SU-DHL-6 (cell line): Measurements from ENCODE around the gene SLC17A2.

Experiments
- H2AFZ ChIP-seq: fragments of 200-600 bp; sonication (generic); 2 replicates; pipeline ENCODE4 v1.6.1; 2014; ENCODE audit warnings: low read depth, mild to moderate bottlenecking, moderate library complexity, mixed read lengths, antibody characterized with exemption, low read length; ENCODE audit not compliant: severe bottlenecking
- H3F3A ChIP-seq: fragments of 200-600 bp; shearing (Covaris generic); 2 replicates; pipeline ENCODE4 v1.6.0; 2016; ENCODE audit warnings: antibody characterized with exemption, mild to moderate bottlenecking; ENCODE audit not compliant: insufficient read depth
- H3K27ac ChIP-seq: fragments of 200-600 bp; sonication (generic); 2 replicates; pipeline ENCODE4 v1.5.1; 2016; ENCODE audit warnings: low read depth, mild to moderate bottlenecking, low read length, moderate library complexity, mixed read lengths
- H3K27me3 ChIP-seq: fragments of 200-600 bp; sonication (generic), shearing (Covaris generic); 2 replicates; pipeline ENCODE4 v1.6.0; 2014; ENCODE audit warnings: mild to moderate bottlenecking, low read length
- H3K36me3 ChIP-seq: fragments of 200-600 bp; sonication (generic); 2 replicates; pipeline ENCODE4 v1.6.1; 2014; ENCODE audit warnings: mild to moderate bottlenecking, low read length, mixed read lengths
- H3K4me2 ChIP-seq: fragments of 300-600, 200-600 bp; shearing (Covaris generic), sonication (generic); 2 replicates; pipeline ENCODE4 v1.6.0; 2014; ENCODE audit warnings: low read length, low read depth, mild to moderate bottlenecking; ENCODE audit not compliant: poor library complexity, severe bottlenecking
- H3K4me3 ChIP-seq: fragments of 200-600 bp; sonication (generic); 2 replicates; pipeline ENCODE4 v1.5.1; 2014; ENCODE audit warnings: antibody characterized with exemption, low read length, mild to moderate bottlenecking, mixed read lengths; ENCODE audit not compliant: insufficient read depth, poor library complexity, severe bottlenecking
- H3K79me2 ChIP-seq: fragments of 200-600 bp; sonication (generic); 2 replicates; pipeline ENCODE4 v1.6.1; 2014; ENCODE audit warnings: mild to moderate bottlenecking, low read length, moderate library complexity; ENCODE audit not compliant: insufficient read depth
- H3K9ac ChIP-seq: fragments of 200-600 bp; sonication (generic); 2 replicates; pipeline ENCODE4 v1.7.0; 2014; ENCODE audit warnings: mild to moderate bottlenecking, low read length
- H3K9me2 ChIP-seq: fragments of 200-600 bp; sonication (generic); replicated peaks from 2 replicates; pipeline ENCODE4 v1.6.1; 2014; ENCODE audit warnings: low read length; ENCODE audit not compliant: insufficient read depth
- H3K9me3 ChIP-seq: fragments of 200-600 bp; sonication (generic); 2 replicates; pipeline ENCODE4 v1.6.1; 2014; ENCODE audit warnings: low read length, mixed read lengths; ENCODE audit not compliant: insufficient read depth
- H4K20me1 ChIP-seq: fragments of 200-600 bp; sonication (generic); 2 replicates; pipeline ENCODE4 v1.6.1; 2014; ENCODE audit warnings: low read depth, mild to moderate bottlenecking, antibody characterized with exemption, low read length, moderate library complexity, mixed read lengths
- EZH2phosphoT487 ChIP-seq: fragments of 200-600 bp; sonication (generic), shearing (Covaris generic); conservative IDR thresholded peaks from 2 replicates; pipeline ENCODE4 v1.6.1; 2018; ENCODE audit warnings: mild to moderate bottlenecking, antibody characterized with exemption, low read length, moderate library complexity, mixed read lengths
- TF ChIP-seq, protein P1 (sequence below): fragments of 200-600 bp; sonication (generic); IDR thresholded peaks from one replicate; pipeline ENCODE4 v1.5.1; 2017; ENCODE audit warnings: antibody characterized with exemption, mild to moderate bottlenecking, low read length, moderate library complexity; ENCODE audit not compliant: insufficient read depth, poor library complexity, severe bottlenecking

The SLC17A2 gene

DNA sequence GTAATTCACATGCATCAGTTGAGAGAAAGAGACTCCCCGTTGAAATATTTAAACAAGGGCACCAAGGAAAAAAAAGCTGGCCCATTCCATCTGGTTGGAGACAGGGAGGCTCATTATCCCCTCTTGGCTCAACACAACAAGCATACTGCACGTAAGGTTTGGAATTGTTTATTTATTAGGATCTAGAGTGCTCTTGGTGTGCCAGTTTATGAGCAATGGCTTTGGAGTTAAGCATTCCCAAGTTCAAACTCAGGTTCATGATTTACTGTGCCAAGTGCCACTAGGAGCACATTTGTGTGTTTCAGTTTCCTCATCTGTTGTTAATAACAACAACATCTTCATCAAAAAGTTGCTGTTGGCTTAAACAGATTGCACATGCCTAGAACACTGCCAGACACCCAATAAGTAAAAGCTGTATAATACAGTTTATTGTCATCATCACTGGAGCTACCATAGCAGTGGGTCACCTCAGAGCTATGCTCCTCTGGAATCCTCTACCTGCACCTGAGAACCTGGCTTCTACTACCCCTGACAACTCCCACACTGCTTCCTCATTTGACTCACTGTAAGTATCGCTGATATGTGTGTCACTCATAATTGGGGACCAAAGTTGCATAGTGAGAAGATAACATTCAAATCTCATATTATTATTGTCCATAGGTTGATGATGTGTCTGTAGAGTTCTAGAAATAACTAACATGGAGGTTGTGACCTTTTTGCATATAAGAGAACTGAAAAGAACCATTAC is 61.9 kb downstream of the SLC17A2 start:
- Histone ChIP-seq H3K9ac (no peak overlapping the region), H3K9me2 (no peaks in the 10 kb centered on the region), H3K9me3 (no peaks in the 10 kb centered on the region), H3K27ac (no peak overlapping the region), H3K4me2 (no peak overlapping the region), H3K36me3 (no peaks in the 10 kb centered on the region), H3K79me2 (no peaks in the 10 kb centered on the region), H3K4me3 (no peak overlapping the region), H4K20me1 (no peaks in the 10 kb centered on the region), H3K27me3 (no peaks in the 10 kb centered on the region), H2AFZ (no peak overlapping the region), H3F3A (no peaks in the 10 kb centered on the region)
- TF ChIP-seq, protein P1, sequence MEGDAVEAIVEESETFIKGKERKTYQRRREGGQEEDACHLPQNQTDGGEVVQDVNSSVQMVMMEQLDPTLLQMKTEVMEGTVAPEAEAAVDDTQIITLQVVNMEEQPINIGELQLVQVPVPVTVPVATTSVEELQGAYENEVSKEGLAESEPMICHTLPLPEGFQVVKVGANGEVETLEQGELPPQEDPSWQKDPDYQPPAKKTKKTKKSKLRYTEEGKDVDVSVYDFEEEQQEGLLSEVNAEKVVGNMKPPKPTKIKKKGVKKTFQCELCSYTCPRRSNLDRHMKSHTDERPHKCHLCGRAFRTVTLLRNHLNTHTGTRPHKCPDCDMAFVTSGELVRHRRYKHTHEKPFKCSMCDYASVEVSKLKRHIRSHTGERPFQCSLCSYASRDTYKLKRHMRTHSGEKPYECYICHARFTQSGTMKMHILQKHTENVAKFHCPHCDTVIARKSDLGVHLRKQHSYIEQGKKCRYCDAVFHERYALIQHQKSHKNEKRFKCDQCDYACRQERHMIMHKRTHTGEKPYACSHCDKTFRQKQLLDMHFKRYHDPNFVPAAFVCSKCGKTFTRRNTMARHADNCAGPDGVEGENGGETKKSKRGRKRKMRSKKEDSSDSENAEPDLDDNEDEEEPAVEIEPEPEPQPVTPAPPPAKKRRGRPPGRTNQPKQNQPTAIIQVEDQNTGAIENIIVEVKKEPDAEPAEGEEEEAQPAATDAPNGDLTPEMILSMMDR = no peak
- no peak for TF ChIP-seq EZH2phosphoT487

DNA sequence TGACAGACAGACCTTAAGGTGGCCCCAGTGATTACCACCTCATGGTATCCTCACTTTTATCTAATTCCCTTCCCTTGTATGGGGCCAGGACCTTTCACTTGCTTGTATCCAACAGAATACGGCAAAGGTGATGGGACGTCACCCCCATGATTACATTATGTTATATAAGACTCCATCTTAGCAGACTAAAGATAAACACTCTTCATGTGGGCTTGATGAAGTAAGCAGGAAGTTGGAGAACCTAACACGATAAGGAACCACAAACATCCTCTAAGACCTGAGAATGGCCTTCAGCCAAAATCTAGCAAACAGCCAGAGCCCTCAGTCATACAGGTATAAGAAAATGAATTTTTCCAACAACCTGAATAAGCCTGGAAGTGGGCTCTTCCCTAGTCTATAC is 64.5 kb downstream of the SLC17A2 start:
- Histone ChIP-seq H3F3A (no peaks in the 10 kb centered on the region), H3K9ac (no peak overlapping the region), H3K4me3 (no peak overlapping the region), H3K79me2 (no peaks in the 10 kb centered on the region), H3K27ac (no peak overlapping the region), H4K20me1 (no peaks in the 10 kb centered on the region), H3K27me3 (no peaks in the 10 kb centered on the region), H3K9me3 (no peaks in the 10 kb centered on the region), H3K9me2 (no peaks in the 10 kb centered on the region), H3K36me3 (no peaks in the 10 kb centered on the region), H3K4me2 (no peak overlapping the region), H2AFZ (no peak overlapping the region)
- TF ChIP-seq EZH2phosphoT487 = no peak

DNA sequence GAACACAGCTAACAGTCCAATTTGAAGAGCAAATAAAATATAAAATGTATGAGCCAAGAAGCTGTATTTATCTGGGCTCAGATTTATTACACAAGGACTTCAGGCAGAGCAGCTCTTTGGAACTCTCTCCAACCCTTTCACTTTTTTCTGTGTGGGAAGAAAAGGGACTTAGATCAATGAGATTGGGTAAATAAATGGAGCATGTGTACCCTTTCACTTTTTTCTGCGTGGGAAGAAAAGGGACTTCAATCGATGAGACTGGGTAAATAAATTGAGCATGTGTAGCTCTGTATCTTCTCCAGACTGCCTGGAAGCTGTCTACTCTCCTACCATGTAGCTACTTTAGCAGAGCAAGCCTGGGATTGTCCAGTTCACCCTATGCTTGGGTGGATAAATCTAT is 67.1 kb downstream of the SLC17A2 start:
- TF ChIP-seq, protein P1 = no peak
- no peak for TF ChIP-seq EZH2phosphoT487
- Histone ChIP-seq H3K9me2 (no peaks in the 10 kb centered on the region), H3K9ac (no peak overlapping the region), H3K4me3 (no peak overlapping the region), H2AFZ (no peak overlapping the region), H3K36me3 (no peaks in the 10 kb centered on the region), H3K79me2 (no peaks in the 10 kb centered on the region), H3K9me3 (no peaks in the 10 kb centered on the region), H3F3A (no peaks in the 10 kb centered on the region), H3K4me2 (no peak overlapping the region), H3K27ac (no peak overlapping the region), H3K27me3 (no peaks in the 10 kb centered on the region), H4K20me1 (no peaks in the 10 kb centered on the region)
